Measurements from ENCODE around the gene NR2F1-AS1. TPM values are rescaled to one million over a fixed set of nuclear protein-coding genes. Genes with fewer than 3 reads are reported as not detected.

The NR2F1-AS1 gene
- total RNA-seq, 2 experiments from 2014 or later = not detected

- no peaks in the 10 kb centered on the region for H3K9me3 ChIP-seq (ENCODE audit: low read length)
- H2AFZ ChIP-seq (ENCODE audit: low read length) = no peak overlapping the region
- no peaks in the 10 kb centered on the region for H3K79me2 ChIP-seq (ENCODE audit: insufficient read depth, low read depth, low read length)
- no peak for DNase-seq (ENCODE audit: low spot score)
- no peak overlapping the region for H3K4me2 ChIP-seq (ENCODE audit: low read length)
- no peaks in the 10 kb centered on the region for H3K4me1 ChIP-seq (ENCODE audit: insufficient read depth, low read length, poor library complexity, severe bottlenecking)
- no peaks in the 10 kb centered on the region for H4K20me1 ChIP-seq (ENCODE audit: insufficient read depth, low read length)
- H3K36me3 ChIP-seq (ENCODE audit: insufficient read depth, low read length) = no peaks in the 10 kb centered on the region
- H3K9me2 ChIP-seq (ENCODE audit: insufficient read depth, low read length) = no peaks in the 10 kb centered on the region
- POLR2A ChIA-PET = no interaction called here
- intact Hi-C loops (cut with micrococcal nuclease; ENCODE audit: unreplicated experiment) = no loop called here
- BruUV-seq (replicated peaks) = no TSS peak
- no peak overlapping the region for H3K27ac ChIP-seq (ENCODE audit: low read depth, low read length, poor library complexity, severe bottlenecking)
- no peak overlapping the region for H3K4me3 ChIP-seq (ENCODE audit: low read depth, low read length, poor library complexity, severe bottlenecking)
- CTCF ChIA-PET (ENCODE audit: unreplicated experiment) = no interaction called here
- TF ChIP-seq CTCF (conservative IDR thresholded peaks at IDR 0.05; ENCODE audit: low read length) (no peak), EZH2phosphoT487 (IDR thresholded peaks at IDR 0.05; ENCODE audit: borderline replicate concordance, low read depth, low read length) (no peak)
These were observed 29.7 kb upstream of the NR2F1-AS1 start for GRCh38 chr5:93610581-93611272.

GRCh38 chr5:93609762-93610161 lies 28.7 kb upstream of the NR2F1-AS1 start:
- BruUV-seq (replicated peaks) = no TSS peak
- Histone ChIP-seq H3K36me3 (ENCODE audit: insufficient read depth, low read length) (no peaks in the 10 kb centered on the region), H3K4me3 (ENCODE audit: low read depth, low read length, poor library complexity, severe bottlenecking) (no peak overlapping the region), H3K4me1 (ENCODE audit: insufficient read depth, low read length, poor library complexity, severe bottlenecking) (no peaks in the 10 kb centered on the region), H3K79me2 (ENCODE audit: insufficient read depth, low read depth, low read length) (no peaks in the 10 kb centered on the region), H3K9me2 (ENCODE audit: insufficient read depth, low read length) (no peaks in the 10 kb centered on the region), H3K27ac (ENCODE audit: low read depth, low read length, poor library complexity, severe bottlenecking) (no peak overlapping the region), H4K20me1 (ENCODE audit: insufficient read depth, low read length) (no peaks in the 10 kb centered on the region), H3K9me3 (ENCODE audit: low read length) (no peaks in the 10 kb centered on the region), H3K4me2 (ENCODE audit: low read length) (no peak overlapping the region), H2AFZ (ENCODE audit: low read length) (no peak overlapping the region)
- no peak for TF ChIP-seq CTCF (conservative IDR thresholded peaks at IDR 0.05; ENCODE audit: low read length)
- no peak for TF ChIP-seq EZH2phosphoT487 (IDR thresholded peaks at IDR 0.05; ENCODE audit: borderline replicate concordance, low read depth, low read length)
- intact Hi-C loops (cut with micrococcal nuclease; ENCODE audit: unreplicated experiment) = no loop called here
- POLR2A ChIA-PET = no interaction called here
- DNase-seq (ENCODE audit: low spot score) = no peak
- CTCF ChIA-PET (ENCODE audit: unreplicated experiment) = no interaction called here

- CTCF ChIA-PET (ENCODE audit: unreplicated experiment) = no interaction called here
- Histone ChIP-seq H3K36me3 (ENCODE audit: insufficient read depth, low read length) (no peaks in the 10 kb centered on the region), H3K27ac (ENCODE audit: low read depth, low read length, poor library complexity, severe bottlenecking) (no peak overlapping the region), H3K9me3 (ENCODE audit: low read length) (no peaks in the 10 kb centered on the region), H3K4me3 (ENCODE audit: low read depth, low read length, poor library complexity, severe bottlenecking) (no peak overlapping the region), H2AFZ (ENCODE audit: low read length) (no peak overlapping the region), H4K20me1 (ENCODE audit: insufficient read depth, low read length) (no peaks in the 10 kb centered on the region), H3K4me2 (ENCODE audit: low read length) (no peak overlapping the region), H3K9me2 (ENCODE audit: insufficient read depth, low read length) (no peaks in the 10 kb centered on the region), H3K4me1 (ENCODE audit: insufficient read depth, low read length, poor library complexity, severe bottlenecking) (no peaks in the 10 kb centered on the region), H3K79me2 (ENCODE audit: insufficient read depth, low read depth, low read length) (no peaks in the 10 kb centered on the region)
- no peak for DNase-seq (ENCODE audit: low spot score)
- intact Hi-C loops (cut with micrococcal nuclease; ENCODE audit: unreplicated experiment) = no loop called here
- POLR2A ChIA-PET = no interaction called here
- TF ChIP-seq EZH2phosphoT487 (IDR thresholded peaks at IDR 0.05; ENCODE audit: borderline replicate concordance, low read depth, low read length) (no peak), CTCF (conservative IDR thresholded peaks at IDR 0.05; ENCODE audit: low read length) (no peak)
- no TSS peak for BruUV-seq (replicated peaks)
These were observed 27.8 kb upstream of the NR2F1-AS1 start for GRCh38 chr5:93608855-93609254.

Data from OCI-LY7 (cell line).